ENCODE measurements around the gene NLGN4X.

The NLGN4X gene

DNA sequence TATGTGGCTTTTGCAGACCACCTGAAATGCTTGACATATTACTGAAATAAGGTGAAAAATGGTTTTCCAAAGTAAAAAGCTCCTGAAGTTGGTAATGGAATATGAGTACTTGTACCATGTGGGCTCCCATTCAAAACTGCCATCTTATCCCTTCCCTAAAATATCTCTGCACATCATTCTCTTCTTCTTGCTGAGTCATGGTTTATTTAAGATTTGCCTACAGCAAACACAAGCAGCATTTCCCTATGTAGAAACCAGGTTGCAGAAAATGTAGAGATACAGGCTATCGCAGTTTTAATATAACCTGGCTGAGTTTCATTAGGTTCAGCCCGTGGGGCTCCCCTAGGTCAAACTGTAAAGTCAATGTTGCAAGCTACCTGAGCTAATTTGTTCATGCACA, 270.1 kb downstream of the NLGN4X start:
- TF ChIP-seq, protein P1, sequence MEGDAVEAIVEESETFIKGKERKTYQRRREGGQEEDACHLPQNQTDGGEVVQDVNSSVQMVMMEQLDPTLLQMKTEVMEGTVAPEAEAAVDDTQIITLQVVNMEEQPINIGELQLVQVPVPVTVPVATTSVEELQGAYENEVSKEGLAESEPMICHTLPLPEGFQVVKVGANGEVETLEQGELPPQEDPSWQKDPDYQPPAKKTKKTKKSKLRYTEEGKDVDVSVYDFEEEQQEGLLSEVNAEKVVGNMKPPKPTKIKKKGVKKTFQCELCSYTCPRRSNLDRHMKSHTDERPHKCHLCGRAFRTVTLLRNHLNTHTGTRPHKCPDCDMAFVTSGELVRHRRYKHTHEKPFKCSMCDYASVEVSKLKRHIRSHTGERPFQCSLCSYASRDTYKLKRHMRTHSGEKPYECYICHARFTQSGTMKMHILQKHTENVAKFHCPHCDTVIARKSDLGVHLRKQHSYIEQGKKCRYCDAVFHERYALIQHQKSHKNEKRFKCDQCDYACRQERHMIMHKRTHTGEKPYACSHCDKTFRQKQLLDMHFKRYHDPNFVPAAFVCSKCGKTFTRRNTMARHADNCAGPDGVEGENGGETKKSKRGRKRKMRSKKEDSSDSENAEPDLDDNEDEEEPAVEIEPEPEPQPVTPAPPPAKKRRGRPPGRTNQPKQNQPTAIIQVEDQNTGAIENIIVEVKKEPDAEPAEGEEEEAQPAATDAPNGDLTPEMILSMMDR (IDR thresholded peaks at IDR 0.05): no peak
- DNase-seq: no peak
- intact Hi-C loops (cut with DNase I; ENCODE audit: low total_unique reads): no loop called here

DNA sequence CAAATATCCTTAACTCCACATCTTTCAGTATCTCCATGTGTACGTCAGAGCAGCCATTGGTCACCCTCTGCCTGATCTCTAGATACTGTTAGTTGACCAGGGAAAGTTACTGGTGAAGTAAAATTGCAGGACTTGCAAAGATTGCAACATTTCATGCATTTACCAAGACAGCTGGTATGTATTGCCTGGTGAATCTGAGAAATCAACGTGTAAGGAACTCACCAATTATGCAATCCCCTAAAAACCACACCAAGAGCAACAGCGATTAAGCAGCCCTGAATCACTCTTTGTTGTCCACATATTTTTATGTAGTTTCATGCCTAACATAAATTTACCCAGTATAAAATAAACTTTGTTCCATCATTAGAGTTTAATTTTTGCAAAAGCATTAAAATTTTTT, 271.2 kb downstream of the NLGN4X start:
- intact Hi-C loops (cut with DNase I; ENCODE audit: low total_unique reads): no loop called here
- DNase-seq: no peak
- TF ChIP-seq, protein P1 (IDR thresholded peaks at IDR 0.05): no peak

More for the DNA sequence above, 270.1 kb downstream of the NLGN4X start:
- H3K4me3 ChIP-seq: no peak overlapping the region
- no peaks in the 10 kb centered on the region for H3K4me1 ChIP-seq
- no peaks in the 10 kb centered on the region for H3K9me3 ChIP-seq
- no peaks in the 10 kb centered on the region for H3K27me3 ChIP-seq
- no peaks in the 10 kb centered on the region for H3K36me3 ChIP-seq
- no peak overlapping the region for H3K27ac ChIP-seq

DNA sequence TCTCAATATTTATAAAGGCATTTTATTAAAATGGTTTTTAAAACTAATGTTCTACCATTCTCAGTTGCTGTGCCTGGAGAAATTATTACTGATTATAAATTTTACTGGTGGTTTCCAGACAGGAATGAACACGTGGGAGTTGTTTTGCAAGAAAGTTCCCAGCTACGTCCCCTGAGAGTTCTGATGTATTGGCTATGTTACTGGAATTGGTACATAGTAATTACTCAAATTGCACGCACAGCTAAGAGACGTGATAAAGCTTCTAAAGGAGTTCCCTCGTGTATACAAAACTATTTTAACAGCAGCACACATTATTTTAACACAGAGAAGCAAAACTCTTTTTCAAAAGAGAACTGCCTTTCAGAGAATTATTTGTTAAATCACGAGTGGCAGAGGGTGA, 292.2 kb downstream of the NLGN4X start:
- H3K27ac ChIP-seq: no peak overlapping the region
- H3K27me3 ChIP-seq: no peaks in the 10 kb centered on the region
- no peaks in the 10 kb centered on the region for H3K36me3 ChIP-seq
- intact Hi-C loops (cut with DNase I; ENCODE audit: low total_unique reads): no loop called here
- DNase-seq: peak in 1 of 2 donors; percentile 25
- TF ChIP-seq, protein P1 (IDR thresholded peaks at IDR 0.05): no peak
- H3K4me1 ChIP-seq: no peaks in the 10 kb centered on the region
- H3K4me3 ChIP-seq: no peak overlapping the region
- no peaks in the 10 kb centered on the region for H3K9me3 ChIP-seq

More for the DNA sequence above, 271.2 kb downstream of the NLGN4X start:
- Histone ChIP-seq H3K4me3 (no peak overlapping the region), H3K27ac (no peak overlapping the region), H3K4me1 (no peaks in the 10 kb centered on the region), H3K9me3 (no peaks in the 10 kb centered on the region), H3K36me3 (no peaks in the 10 kb centered on the region), H3K27me3 (no peaks in the 10 kb centered on the region)

DNA sequence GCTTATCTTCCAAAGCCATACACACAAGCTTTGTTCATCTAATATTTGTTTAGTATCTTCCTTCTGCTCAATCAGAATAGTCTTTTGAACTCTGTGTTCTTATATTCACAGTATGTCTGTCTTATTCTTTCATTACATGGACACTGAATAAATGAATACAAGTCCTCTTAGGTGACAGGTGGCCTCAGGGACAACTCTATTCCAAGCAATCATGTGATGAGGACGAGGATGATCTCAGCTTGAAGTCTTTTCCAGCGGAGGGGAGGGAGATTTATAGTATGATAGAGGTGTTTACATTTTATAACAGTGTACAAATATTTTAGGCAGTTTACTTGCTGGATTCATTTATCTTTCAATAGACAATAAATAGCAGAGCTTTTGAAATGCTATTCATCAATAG, 300.4 kb downstream of the NLGN4X start:
- Histone ChIP-seq H3K27me3 (no peaks in the 10 kb centered on the region), H3K4me1 (no peaks in the 10 kb centered on the region), H3K36me3 (no peaks in the 10 kb centered on the region), H3K9me3 (no peaks in the 10 kb centered on the region), H3K4me3 (no peak overlapping the region), H3K27ac (no peak overlapping the region)
- TF ChIP-seq, protein P1 (IDR thresholded peaks at IDR 0.05): no peak
- intact Hi-C loops (cut with DNase I; ENCODE audit: low total_unique reads): no loop called here
- DNase-seq: no peak

DNA sequence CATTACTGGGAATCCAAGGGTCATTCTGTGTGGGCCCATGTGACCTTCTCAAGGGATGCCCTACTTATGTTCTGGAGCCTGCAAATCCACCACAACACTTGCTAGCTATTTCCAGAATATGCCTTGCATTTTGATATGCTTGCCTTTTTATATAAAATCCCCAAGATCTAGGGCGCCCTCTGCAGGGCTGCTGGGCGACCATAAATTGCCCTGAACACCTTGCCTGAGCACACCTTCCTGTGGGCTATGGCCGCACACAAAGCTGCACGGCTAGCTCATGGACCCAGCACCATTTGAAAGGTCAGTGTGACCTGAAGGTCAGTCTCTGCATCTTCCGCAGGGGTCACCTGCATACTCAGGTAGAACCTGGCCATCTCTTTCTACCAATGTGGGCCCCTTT, 311.7 kb downstream of the NLGN4X start:
- Histone ChIP-seq H3K9me3 (no peaks in the 10 kb centered on the region), H3K27ac (no peak overlapping the region), H3K27me3 (no peaks in the 10 kb centered on the region), H3K4me1 (no peaks in the 10 kb centered on the region), H3K4me3 (no peak overlapping the region), H3K36me3 (no peaks in the 10 kb centered on the region)
- intact Hi-C loops (cut with DNase I; ENCODE audit: low total_unique reads): no loop called here
- no peak for DNase-seq
- TF ChIP-seq, protein P1 (IDR thresholded peaks at IDR 0.05): no peak

DNA sequence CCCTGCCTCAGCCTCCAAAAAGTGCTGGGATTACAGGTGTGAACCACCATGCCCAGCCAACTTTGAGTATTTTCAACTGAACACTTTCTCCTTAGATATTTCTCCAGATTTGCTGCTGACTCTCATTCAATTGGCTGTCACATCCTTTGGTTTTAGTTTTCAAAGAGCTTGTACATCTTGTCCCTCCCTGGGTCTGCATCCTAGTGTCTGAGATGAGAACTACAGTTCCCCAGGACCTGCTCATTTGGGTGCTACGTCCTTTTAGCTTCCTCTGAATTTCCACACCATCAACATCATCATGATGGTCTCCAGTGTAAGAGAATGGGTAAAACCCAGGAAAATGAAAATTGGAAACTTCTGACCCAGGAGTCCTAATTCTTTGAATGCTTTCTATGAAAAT, 312.9 kb downstream of the NLGN4X start:
- TF ChIP-seq, protein P1 (IDR thresholded peaks at IDR 0.05): no peak
- no peak for DNase-seq
- Histone ChIP-seq H3K4me3 (no peak overlapping the region), H3K9me3 (no peaks in the 10 kb centered on the region), H3K36me3 (no peaks in the 10 kb centered on the region), H3K4me1 (no peaks in the 10 kb centered on the region), H3K27me3 (no peaks in the 10 kb centered on the region), H3K27ac (no peak overlapping the region)
- intact Hi-C loops (cut with DNase I; ENCODE audit: low total_unique reads): no loop called here

All from tibial artery (tissue), 4 donors.